ENCODE results near the gene BICD1.

DNA sequence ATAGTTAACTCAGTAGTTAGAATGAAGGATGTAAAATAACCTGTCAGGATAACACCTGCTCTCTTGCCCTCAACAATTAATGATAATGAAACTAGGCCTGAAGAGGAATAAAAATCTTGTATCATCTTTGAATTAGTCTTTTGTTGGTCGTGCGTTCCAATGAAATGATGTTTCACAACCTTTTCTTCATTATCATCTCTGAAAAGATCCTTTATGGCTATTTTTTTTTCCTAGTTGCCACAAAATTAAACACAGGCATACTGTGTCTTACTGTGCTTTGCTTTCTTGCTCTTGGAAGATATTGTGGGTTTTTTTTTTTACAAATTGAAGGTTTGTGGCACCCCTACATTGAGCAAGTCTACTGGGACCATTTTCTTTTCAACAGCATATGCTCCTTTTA lies 128.6 kb downstream of the BICD1 start:
- TF ChIP-seq RAD21 (IDR thresholded peaks at IDR 0.05; ENCODE audit: low read depth) (no peak), CEBPB (IDR thresholded peaks at IDR 0.05) (no peak)
- TF ChIP-seq, protein P1, sequence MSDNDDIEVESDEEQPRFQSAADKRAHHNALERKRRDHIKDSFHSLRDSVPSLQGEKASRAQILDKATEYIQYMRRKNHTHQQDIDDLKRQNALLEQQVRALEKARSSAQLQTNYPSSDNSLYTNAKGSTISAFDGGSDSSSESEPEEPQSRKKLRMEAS (IDR thresholded peaks at IDR 0.05): no peak
